DOHH2 (cell line): Measurements from ENCODE around the gene CUEDC1.

Experiments used
- H3F3A ChIP-seq: fragments of 200-600 bp; sonication (generic), shearing (Covaris generic); 2 replicates; pipeline ENCODE4 v1.6.0; 2016; ENCODE audit warnings: antibody characterized with exemption, mild to moderate bottlenecking; ENCODE audit not compliant: control insufficient read depth, insufficient read depth
- H3K27ac ChIP-seq: fragments of 200-600 bp; sonication (generic); 2 replicates; pipeline ENCODE4 v1.5.1; 2014; ENCODE audit warnings: low read depth, mild to moderate bottlenecking, low read length, moderate library complexity
- H3K27me3 ChIP-seq: fragments of 200-600 bp; sonication (generic); 2 replicates; pipeline ENCODE4 v1.6.1; 2014; ENCODE audit warnings: mild to moderate bottlenecking, low read length, mixed read lengths; ENCODE audit not compliant: control insufficient read depth
- H3K36me3 ChIP-seq: fragments of 200-600 bp; sonication (generic); 2 replicates; pipeline ENCODE4 v1.6.1; 2014; ENCODE audit warnings: mild to moderate bottlenecking, low read length, moderate library complexity, mixed read lengths; ENCODE audit not compliant: control insufficient read depth
- H3K4me1 ChIP-seq: fragments of 200-600 bp; sonication (generic); 2 replicates; pipeline ENCODE4 v1.6.1; 2014; ENCODE audit warnings: mild to moderate bottlenecking, low read length, mixed read lengths; ENCODE audit not compliant: control insufficient read depth
- H3K4me2 ChIP-seq: fragments of 200-600 bp; sonication (generic); 2 replicates; pipeline ENCODE4 v1.6.0; 2014; ENCODE audit warnings: mild to moderate bottlenecking, low read length, moderate library complexity
- H3K4me3 ChIP-seq: fragments of 200-600 bp; sonication (generic); 2 replicates; pipeline ENCODE4 v1.5.1; 2014; ENCODE audit warnings: mild to moderate bottlenecking, low read length, mixed read lengths
- H3K79me2 ChIP-seq: fragments of 200-600 bp; sonication (generic); 2 replicates; pipeline ENCODE4 v1.6.1; 2014; ENCODE audit warnings: mild to moderate bottlenecking, low read length, mixed read lengths; ENCODE audit not compliant: control insufficient read depth
- H3K9me2 ChIP-seq: fragments of 200-600 bp; sonication (generic); replicated peaks from 2 replicates; pipeline ENCODE4 v1.6.1; 2014; ENCODE audit warnings: mild to moderate bottlenecking, low read length, mixed read lengths; ENCODE audit not compliant: control insufficient read depth
- H3K9me3 ChIP-seq: fragments of 200-600 bp; sonication (generic); 2 replicates; pipeline ENCODE4 v1.6.1; 2014; ENCODE audit warnings: antibody characterized with exemption, low read length, mixed read lengths; ENCODE audit not compliant: control insufficient read depth, insufficient read depth
- H4K20me1 ChIP-seq: fragments of 200-600 bp; sonication (generic); 2 replicates; pipeline ENCODE4 v1.6.0; 2014; ENCODE audit warnings: low read depth, mild to moderate bottlenecking, antibody characterized with exemption, low read length, moderate library complexity; ENCODE audit not compliant: control insufficient read depth, insufficient read depth
- CTCF ChIP-seq: fragments of 200-600 bp; sonication (generic); IDR thresholded peaks from one replicate; pipeline ENCODE4 v1.5.1; 2014; ENCODE audit warnings: antibody characterized with exemption, mild to moderate bottlenecking, low read depth, low read length; ENCODE audit not compliant: poor library complexity, severe bottlenecking
- EZH2phosphoT487 ChIP-seq: fragments of 200-600 bp; sonication (generic); IDR thresholded peaks from 2 replicates; pipeline ENCODE4 v1.6.1; 2017; ENCODE audit warnings: borderline replicate concordance, mild to moderate bottlenecking, antibody characterized with exemption, low read length, moderate library complexity, mixed read lengths

CUEDC1 gene

GRCh38 chr17:57965521-57966160 is 10.4 kb upstream of the CUEDC1 start:
- Histone ChIP-seq H4K20me1 (no peaks in the 10 kb centered on the region), H3K36me3 (no peaks in the 10 kb centered on the region), H3K9me2 (no peaks in the 10 kb centered on the region), H3K27me3 (peaks cover 33% of the 10 kb centered on the region), H3K4me3 (no peak overlapping the region), H3K27ac (no peak overlapping the region), H3K4me2 (no peak overlapping the region), H3K79me2 (no peaks in the 10 kb centered on the region), H3K4me1 (no peaks in the 10 kb centered on the region), H3F3A (no peaks in the 10 kb centered on the region), H3K9me3 (no peaks in the 10 kb centered on the region)
- no peak for TF ChIP-seq EZH2phosphoT487
- TF ChIP-seq CTCF = no peak

GRCh38 chr17:57963149-57963511 is 7.9 kb upstream of the CUEDC1 start:
- Histone ChIP-seq H3K9me2 (no peaks in the 10 kb centered on the region), H3K4me3 (no peak overlapping the region), H3K27ac (no peak overlapping the region), H3K79me2 (no peaks in the 10 kb centered on the region), H3K27me3 (peaks cover 44% of the 10 kb centered on the region), H3K4me1 (no peaks in the 10 kb centered on the region), H3K36me3 (no peaks in the 10 kb centered on the region), H3F3A (no peaks in the 10 kb centered on the region), H4K20me1 (no peaks in the 10 kb centered on the region), H3K4me2 (no peak overlapping the region), H3K9me3 (no peaks in the 10 kb centered on the region)
- TF ChIP-seq EZH2phosphoT487 (no peak), CTCF (no peak)

- Histone ChIP-seq H3F3A (no peaks in the 10 kb centered on the region), H3K27me3 (peaks cover 48% of the 10 kb centered on the region), H3K9me2 (no peaks in the 10 kb centered on the region), H3K27ac (no peak overlapping the region), H4K20me1 (no peaks in the 10 kb centered on the region), H3K79me2 (no peaks in the 10 kb centered on the region), H3K4me1 (no peaks in the 10 kb centered on the region), H3K36me3 (no peaks in the 10 kb centered on the region), H3K4me3 (no peak overlapping the region), H3K4me2 (no peak overlapping the region), H3K9me3 (no peaks in the 10 kb centered on the region)
- no peak for TF ChIP-seq CTCF
These were observed 7.3 kb upstream of the CUEDC1 start for GRCh38 chr17:57962279-57963148.
